NCI-H128 (cell line): ENCODE data around the gene NMRAL1.

ENCODE experiments used
- DNase-seq: peaks from one replicate; lab custom pipeline; 2025; ENCODE audit not compliant: unreplicated experiment; lab: John Stamatoyannopoulos, UW

The NMRAL1 gene

DNA sequence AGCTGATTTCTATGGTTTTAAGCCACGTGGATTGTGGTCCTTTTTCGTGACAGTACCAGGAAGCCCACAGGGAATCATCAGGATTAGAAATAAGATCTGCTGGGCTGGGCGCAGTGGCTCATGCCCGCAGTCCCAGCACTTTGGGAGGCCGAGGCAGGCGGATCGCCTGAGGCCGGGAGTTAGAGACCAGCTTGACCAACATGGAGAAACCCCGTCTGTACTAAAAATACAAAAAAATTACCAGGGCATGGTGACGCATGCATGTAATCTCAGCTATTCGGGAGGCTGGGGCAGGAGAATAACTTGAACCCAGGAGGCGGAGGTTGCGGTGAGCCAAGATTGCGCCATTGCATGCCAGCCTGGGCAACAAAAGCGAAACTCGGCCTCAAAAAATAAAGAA is 6.5 kb downstream of the NMRAL1 start:
- DNase-seq: no peak

DNA sequence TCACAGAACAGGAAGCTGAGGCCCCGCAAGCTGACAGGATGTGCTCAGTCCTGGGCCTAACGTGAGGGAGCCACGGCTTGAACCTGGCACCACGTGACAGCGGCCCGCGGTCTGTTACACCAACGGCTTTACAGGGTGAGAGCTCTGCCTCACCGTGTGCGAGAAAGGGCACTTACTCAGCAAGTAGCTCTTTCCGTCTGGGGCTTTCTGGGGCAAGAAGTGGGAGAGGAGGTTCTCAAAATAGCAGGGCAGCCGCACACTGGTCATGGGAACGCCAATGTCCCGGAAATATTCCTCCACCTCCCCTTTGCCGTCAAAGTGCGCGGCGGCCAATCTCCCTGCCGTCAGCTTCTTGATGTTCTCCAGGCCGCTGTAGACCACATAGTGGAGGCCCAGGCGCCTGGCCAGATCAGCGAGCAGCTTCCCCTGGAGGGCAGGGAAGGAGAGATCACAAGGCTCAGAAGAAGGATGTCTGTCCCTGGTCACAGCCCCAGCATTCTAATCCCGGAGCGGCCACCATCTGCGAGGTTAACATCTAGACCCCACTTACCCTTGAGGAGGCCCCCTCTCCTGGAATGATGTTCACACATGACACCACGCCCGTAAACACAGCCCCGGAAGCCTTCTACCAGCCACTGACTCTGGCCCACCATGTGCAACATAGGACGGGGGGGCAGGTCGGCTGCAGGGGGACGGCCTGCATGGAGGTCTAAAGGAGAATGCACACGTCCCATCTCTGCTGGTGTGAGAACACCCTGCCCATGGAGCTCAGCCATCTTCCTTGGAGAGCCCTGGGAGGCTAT is 8.2 kb downstream of the NMRAL1 start:
- DNase-seq: no peak

DNA sequence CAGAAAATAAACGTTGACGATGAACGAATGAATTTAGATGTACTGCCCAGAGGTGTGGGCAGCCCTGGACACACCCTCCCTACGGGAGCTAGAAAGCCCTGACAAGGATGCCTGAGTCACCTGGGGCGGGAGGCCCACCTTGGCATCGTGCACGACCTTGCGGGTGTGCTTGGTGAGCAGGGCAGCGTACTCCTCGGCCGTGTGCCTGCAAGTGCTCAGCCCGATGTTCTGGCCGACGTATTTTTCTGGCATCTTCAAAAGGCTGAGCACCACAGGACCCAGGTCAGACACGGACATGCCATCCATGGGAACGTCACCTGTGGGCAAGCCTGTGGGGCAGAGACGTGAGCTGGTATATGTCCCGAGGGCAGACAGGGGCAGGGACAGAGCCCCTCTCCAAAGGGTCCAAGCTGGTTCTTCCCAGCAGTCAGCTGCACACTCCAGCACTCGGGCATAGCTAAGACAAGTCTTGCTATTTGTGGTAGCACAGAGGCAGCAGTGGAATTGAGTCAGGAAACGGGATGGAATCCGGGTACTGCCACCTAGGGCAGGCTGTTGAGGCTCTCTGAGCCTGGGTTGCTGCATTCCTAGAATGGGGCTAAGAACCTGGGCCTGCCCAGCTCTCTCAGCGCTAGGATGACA is 10.8 kb downstream of the NMRAL1 start:
- no peak for DNase-seq

DNA sequence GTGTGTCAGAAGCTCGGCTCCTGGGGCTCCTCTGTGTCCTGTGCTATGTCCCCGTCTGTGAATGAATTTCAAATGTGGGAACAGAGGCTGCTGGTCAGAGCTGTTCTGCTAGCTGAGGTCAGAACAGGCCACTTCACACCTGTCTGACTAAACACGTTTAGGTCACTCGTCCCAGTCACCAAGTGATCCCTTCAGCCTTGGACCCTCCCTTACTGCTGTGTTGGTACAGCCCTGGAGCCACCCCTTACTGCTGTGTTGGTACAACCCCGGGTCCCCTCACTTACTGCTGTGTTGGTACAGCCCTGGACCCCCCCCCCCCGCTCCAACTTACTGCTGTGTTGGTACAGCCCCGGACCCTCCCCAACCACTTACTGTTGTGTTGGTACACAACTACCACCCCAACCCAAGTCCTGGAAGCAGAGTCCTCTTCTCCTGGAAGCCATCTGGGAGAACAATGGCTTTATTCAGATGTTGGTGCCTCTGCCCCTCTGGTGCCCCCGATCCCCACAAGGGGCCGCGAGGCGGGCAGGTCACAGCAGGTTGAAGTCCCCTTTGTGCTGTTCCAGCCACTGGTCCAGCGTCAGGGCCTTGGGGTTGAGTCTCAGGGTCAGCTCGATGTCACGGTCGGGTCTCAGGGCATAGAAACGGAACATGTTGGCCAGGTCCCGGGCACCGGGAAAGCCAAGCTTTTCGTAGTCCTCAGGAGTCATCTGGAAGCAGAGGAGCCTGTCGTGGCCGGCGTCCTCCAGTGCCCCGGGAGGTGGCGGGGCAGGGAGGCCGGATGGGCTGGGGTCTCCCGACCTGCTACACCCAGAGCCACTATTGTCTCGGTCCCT is 13.0 kb downstream of the NMRAL1 start:
- DNase-seq: no peak

DNA sequence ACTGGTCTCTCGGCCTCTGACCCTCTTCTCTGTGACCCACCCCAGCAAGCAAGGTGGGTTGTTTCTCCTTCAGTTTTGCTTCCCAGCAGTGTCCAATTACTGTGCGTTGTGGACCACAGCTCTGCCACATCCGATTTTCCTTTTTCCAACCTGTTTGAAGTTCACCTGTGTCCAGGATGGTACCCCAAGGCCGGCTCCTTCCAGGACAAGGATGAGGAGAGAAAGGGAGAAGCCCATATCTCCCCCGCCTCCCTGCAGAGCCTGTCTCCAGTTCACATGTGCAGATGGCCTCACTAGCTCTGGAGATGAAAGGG is 13.5 kb downstream of the NMRAL1 start:
- DNase-seq: no peak

DNA sequence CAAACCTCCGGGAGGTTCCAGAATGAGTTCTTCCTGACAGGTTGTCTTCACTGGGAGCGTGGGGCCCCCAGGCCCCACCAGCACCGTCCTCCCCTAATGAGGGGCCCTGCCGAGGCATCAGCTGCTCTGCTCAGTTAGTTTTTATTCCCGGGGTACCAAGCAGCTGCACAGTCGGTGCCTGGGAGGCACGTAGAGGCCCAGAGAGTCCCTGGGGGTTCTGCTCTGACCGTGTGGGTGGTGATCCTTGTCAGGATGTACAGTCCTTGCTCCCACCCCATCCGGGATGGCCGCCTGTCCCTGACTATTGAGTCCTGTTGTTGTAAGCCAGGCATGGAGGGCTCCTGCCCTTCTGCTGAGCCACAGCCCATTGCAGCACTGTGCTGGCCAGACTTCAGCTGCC is 18.5 kb downstream of the NMRAL1 start:
- no peak for DNase-seq

DNA sequence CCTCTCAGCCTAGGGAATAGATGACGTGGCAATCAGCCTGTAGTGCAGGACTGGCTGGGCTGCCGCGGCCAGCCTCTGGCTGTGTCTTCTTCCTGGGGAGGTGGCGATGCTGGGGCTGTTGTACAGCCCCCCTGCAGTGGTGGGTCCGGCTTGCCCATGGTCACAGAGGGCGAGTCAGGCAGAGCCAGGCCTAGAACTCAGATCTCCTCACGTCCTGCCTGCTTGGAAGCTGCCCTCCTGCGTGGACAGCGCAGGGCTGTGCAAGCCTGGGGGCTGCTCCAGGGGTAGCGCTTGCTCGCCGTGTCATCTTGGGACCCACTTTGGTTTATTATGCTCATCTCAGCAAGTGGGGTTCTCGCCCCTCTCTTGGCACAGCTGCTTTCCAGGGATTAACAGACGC is 19.3 kb downstream of the NMRAL1 start:
- no peak for DNase-seq

DNA sequence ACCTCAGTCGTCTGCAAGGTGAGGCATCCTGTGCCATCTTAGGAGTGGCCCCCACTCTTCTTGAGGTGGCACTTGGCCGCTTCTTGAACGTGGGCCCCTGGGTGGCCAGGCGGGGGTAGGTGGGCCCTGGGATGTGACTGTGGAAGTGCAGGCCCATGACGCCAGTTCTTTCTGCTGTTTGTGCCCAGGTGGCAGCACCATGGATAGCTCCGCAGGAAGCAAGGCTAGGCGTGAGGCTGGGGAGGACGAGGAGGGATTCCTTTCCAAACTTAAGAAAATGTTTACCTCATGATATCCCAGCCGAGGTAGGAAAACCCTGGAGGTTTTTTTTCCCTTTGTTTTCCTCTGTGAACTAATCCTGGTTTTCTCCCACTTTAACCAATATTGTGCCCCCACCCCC is 19.8 kb downstream of the NMRAL1 start:
- no peak for DNase-seq

DNA sequence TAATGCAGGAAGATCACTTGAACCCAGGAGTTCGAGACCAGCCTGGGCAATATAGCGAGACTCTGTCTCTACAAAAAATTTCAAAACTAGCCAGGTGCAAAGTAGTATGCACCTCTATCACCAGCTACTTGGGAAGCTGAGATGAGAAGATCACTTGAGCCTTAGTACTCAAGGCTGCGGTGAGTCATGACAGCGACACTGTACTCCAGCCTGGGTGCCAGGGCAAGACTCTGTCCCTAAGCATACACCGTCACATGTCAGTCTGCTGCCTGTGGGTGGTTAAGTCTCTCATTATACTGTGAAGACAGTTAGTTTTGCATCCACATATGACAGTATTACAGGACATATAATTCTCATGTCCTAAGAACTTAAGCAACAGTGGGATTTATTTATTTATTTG is 21.8 kb downstream of the NMRAL1 start:
- no peak for DNase-seq

DNA sequence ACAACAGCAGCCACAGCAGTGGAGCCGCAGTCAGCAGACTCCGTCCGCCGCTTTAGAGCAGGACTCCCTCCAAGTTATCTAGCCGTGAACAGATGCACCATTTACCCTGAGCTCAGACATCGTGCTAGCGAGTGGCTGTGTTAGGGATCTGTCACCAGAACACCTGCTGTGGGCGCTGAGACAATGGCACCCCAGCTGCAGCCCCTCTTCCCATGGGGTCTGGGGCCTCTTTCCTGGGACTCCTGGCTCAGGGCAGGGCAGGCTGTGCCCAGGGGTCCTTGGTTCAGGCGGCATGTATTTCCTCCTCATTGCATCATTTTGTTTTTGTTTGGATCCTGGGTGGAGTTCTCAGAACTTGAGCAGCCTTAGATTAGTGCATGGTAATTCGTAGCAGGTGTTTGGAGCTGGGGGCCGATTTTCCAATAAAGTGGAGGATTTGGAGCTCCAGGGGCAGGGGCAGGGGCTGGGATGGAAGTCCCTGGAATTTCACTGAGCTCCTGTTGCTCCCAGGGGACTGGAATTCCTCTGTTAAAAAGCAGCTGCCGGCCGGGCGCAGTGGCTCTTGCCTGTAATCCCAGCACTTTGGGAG is 23.4 kb downstream of the NMRAL1 start:
- no peak for DNase-seq

DNA sequence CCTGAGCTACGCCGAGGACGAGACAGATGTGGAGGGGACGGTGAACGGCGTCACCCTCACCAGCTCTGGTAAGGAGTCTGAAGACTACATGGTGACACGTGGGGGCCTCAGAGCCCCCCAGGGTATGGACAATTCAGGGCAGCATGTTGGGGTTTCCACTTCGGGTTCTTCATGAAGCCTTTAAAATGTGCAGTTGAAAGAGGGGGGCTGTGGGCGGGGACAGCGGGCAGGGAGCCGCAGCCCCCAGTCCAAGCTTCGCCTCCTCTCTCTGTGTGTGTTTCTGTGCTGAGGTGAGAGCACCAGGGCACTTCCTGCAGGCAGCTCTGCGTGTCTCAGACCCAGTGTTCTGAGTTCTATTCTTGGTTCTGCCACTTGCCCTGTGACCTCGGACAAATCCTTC is 24.0 kb downstream of the NMRAL1 start:
- DNase-seq: no peak

DNA sequence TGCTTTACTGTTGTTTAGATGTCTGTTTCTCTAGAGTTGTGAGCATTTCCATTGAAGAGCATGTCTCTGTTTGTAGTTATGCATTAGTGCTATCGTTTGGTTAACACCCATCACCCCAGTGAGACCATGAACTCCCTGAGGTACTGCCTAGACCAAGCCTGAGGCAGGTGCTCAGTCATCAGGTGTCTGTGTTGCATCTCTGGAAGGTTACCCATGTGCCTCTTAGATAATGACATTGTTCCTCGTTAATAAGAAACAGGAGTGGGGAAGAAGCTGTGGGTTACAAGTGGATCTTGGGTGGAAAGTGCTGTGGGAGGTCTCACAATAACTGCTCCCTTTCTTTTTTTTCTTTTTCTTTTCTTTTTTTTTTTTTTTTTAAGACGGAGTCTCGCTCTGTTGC is 30.4 kb downstream of the NMRAL1 start:
- no peak for DNase-seq

DNA sequence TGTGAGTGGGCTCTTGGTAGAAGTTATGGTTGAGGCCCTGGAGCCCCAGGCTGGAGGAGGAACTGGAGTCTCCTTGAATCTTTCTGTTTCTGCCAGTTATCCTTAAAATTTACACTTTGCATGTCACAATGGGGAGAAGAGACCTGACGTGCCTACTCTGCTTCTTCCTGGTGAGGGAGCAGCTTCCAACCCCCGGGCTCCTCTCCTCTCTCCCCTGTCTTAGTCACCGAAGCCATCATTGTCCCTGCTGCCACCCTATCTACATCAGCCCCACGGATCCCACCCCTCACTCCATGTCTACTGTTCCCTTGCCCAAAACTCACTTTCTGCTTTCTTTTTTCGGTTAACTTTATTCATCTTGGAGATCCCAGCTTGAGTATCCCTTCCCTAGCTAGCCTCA is 31.2 kb downstream of the NMRAL1 start:
- no peak for DNase-seq

DNA sequence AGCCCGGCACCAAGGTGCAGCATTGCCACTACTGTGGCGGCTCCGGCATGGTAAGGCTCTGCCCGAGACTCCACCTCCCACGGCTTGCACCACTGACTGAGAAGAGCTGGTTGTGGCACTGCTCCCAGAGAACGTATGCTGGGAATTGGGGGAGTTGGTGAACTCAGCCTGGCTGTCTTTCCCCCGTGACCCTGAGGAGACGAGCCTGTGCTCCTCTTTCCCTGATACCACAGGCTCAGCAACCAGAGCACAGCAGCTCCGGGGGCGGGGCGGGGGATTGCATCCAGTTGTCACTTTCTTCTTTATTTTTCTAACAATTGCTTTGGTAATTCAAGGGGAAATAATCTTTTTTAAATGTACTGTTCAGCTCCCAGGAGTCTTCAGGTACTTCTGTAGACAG is 32.1 kb downstream of the NMRAL1 start:
- DNase-seq: no peak

DNA sequence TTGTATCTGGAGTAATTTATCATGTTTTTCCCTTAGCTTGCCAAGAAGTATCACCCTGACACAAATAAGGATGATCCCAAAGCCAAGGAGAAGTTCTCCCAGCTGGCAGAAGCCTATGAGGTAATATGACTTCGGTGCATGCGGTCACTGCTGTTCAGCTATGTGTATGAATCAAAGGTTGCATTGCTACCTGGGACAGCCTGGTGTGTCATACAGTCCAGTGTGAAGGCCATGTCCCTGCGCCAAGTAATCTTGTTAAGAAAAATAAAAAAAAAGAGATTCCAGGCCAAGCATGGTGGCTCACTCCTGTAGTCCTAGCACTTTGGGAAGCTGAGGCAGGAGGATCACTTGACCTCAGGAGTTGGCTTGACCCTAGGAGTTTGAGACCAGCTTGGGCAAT is 37.1 kb downstream of the NMRAL1 start:
- DNase-seq: no peak

DNA sequence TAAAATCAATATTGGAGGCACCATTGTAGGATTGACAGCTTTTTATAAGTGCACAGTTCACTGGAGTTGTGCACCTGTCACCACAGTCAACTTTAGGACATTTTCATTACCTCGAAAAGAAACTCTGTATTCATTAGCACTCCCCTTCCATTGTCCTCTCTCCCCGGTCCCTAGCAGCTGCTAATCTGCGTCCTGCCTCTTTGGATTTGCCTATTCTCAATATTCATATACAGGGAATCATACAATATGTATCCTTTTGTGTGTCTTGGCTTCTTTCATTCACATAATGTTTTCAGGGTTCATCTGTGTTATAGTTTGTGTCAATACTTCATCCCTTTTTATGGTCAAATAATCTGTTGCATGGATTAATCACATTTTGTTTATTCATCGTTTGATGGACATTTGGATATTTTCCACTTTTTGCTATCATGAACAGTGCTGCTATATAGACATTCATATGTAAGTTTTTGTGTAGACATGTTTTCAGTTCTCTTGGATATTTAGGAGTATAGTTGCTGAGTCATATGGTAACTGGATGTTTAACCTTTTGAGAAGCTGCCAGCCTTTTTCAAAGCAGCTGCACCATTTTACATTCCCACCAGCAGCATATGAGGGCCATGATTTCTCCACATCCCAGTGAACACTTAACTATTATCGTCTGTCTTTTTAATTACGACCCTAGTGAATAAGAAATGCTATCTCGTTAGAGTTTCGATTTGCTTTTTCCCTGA is 38.9 kb downstream of the NMRAL1 start:
- no peak for DNase-seq

DNA sequence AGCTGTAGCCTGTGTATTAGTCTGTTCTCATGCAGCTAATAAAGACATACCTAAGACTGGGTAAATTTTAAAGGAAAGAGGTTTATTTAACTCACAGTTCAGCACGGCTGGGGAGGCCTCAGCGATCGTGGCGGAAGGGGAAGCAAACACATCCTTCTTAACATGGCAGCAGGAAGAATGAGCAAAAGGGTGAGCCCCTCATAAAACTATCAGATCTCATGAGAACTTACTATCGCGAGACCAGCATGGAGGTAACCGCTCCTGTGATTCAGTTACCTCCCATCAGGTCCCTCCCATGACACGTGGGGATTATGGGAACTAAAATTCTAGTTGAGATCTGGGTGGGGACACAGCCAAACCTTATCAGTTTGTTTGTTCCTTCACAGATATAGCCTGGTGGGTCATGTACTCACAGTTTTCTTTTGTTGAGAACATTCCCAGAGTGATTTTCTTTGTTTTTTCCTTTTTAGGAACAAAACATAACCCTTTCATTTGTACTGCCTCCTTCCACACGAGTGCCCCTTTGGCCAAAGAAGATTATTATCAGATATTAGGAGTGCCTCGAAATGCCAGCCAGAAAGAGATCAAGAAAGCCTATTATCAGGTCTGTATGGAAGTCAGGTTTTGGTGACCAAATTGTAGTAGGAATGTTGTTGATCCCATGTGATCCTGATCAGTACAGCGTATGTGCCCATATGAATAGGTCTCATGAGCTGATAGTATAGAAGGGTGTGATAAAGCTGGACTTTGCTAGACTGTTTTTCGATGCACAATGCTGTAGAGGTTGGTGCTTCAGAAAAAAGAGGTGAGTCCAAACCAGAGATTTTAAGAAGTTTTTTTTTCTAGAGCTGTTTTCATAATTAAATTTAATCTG is 40.3 kb downstream of the NMRAL1 start:
- DNase-seq: no peak

DNA sequence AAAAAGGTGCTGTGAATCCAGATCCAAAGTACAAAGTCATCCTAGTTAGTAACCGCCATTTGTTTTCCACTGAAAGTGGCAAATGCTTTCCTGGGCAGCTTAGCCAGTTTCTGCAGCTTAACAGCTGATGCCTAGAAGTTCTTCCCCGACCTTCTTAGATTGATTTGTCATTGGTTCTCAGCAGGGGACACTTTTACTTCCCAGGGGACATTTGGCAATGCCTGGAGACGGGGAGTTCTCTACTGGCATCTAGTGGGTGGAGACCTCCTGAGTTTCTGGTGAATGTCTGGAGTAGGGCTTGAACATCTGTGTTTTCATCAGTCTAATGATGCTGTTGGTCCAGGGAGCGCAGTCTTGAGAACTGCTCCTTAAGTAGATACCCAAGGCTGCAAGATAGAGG is 41.2 kb downstream of the NMRAL1 start:
- no peak for DNase-seq

DNA sequence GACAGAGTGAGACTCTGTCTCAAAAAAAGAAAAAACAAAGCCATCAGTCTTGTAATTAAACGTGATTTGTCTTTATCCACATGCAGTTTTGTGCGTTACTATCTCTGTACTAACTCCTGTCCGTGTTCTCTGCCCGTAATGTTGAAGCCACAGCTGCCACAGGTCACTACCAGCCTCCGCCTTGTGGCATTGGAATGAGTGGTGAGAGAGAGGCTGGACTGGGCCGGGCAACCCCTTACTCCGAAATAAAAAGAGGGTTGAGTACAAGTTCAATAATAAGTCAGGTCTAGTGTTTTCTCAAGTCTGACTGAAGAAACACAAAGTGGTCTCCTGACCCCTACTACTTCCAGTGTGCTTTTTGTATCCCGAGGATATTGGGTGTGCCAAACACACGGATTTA is 43.4 kb downstream of the NMRAL1 start:
- no peak for DNase-seq

DNA sequence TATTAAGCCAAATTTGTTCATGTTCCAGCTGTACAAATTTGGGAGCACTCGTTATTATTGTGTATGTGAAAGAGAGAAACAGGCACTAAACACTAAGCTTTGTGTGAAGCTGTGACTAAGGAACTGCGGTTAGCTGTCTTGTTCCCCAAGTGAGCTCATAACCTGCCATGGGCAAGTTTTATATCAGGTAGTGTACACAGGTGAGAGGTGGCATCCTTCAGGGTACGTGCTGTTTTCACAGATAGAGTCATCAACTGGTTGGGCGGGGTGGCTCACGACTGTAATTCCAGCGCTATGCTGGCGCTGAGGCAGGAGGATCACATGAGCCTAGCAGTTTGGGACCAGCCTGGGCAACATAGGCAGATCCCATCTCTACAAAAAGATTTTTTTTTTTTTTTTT is 45.9 kb downstream of the NMRAL1 start:
- no peak for DNase-seq
